Smooth muscle cell (in vitro differentiated cells): Measurements from ENCODE around the gene OLA1. TPM values are rescaled to one million over a fixed set of nuclear protein-coding genes. Genes with fewer than 3 reads are reported as not detected.

Experiments
- DNase-seq: peaks from one replicate; lab custom pipeline; 2025; ENCODE audit not compliant: unreplicated experiment; lab: John Stamatoyannopoulos, UW
- H2AFZ ChIP-seq: fragments of 200-600 bp; sonication (generic); 2 replicates; pipeline ENCODE4 v1.6.0; 2016; ENCODE audit warnings: antibody characterized with exemption, low read depth, mild to moderate bottlenecking
- H3F3A ChIP-seq: fragments of 200-600 bp; sonication (generic); 2 replicates; pipeline ENCODE4 v1.6.0; 2017; ENCODE audit warnings: antibody characterized with exemption, low read depth
- H3K27ac ChIP-seq: fragments of 200-600 bp; sonication (generic); 2 replicates; pipeline ENCODE4 v1.5.1; 2016; ENCODE audit warnings: low read depth, mild to moderate bottlenecking
- H3K27me3 ChIP-seq: fragments of 200-600 bp; sonication (generic); 2 replicates; pipeline ENCODE4 v1.6.1; 2016; ENCODE audit warnings: low read depth, mild to moderate bottlenecking
- H3K36me3 ChIP-seq: fragments of 200-600 bp; sonication (generic); 2 replicates; pipeline ENCODE4 v1.5.1; 2016; ENCODE audit warnings: low read depth
- H3K4me1 ChIP-seq: fragments of 200-600 bp; sonication (generic); 2 replicates; pipeline ENCODE4 v1.5.1; 2016; ENCODE audit warnings: low read depth
- H3K4me2 ChIP-seq: fragments of 200-600 bp; sonication (generic); 2 replicates; pipeline ENCODE4 v1.6.0; 2016; ENCODE audit warnings: mild to moderate bottlenecking
- H3K4me3 ChIP-seq: fragments of 200-600 bp; sonication (generic); 2 replicates; pipeline ENCODE4 v1.5.1; 2016; ENCODE audit warnings: mild to moderate bottlenecking
- H3K79me2 ChIP-seq: fragments of 200-600 bp; sonication (generic); 2 replicates; pipeline ENCODE4 v1.6.0; 2016; ENCODE audit warnings: low read depth, mild to moderate bottlenecking
- H3K9ac ChIP-seq: fragments of 200-600 bp; sonication (generic); 2 replicates; pipeline ENCODE4 v1.6.0; 2016; ENCODE audit warnings: low read depth
- H3K9me3 ChIP-seq: fragments of 200-600 bp; sonication (generic); replicated peaks from 2 replicates; pipeline ENCODE4 v1.5.1; 2016; ENCODE audit warnings: low read depth
- H4K20me1 ChIP-seq: fragments of 200-600 bp; sonication (generic); 2 replicates; pipeline ENCODE4 v1.6.0; 2016; ENCODE audit warnings: low read depth
- CTCF ChIP-seq: fragments of 200-600 bp; sonication (generic); IDR thresholded peaks from 2 replicates; pipeline ENCODE4 v1.5.1; 2017; ENCODE audit warnings: borderline replicate concordance, mild to moderate bottlenecking, antibody characterized with exemption; ENCODE audit not compliant: insufficient read depth, poor library complexity, severe bottlenecking
- WGBS: methylation state at CpG from one replicate; pipeline ENCODE4 v1.1.7; 2016; ENCODE audit warnings: low lambda C conversion rate; 5-methylcytosine and 5-hydroxymethylcytosine counted together
- polyA plus RNA-seq: library from polyadenylated mRNA; unstranded; fragments of >200 nt; fragmentation: Nextera tagmentation; extraction: Ambion mirVana; gene quantifications from 2 replicates; pipeline ENCODE4 v1.2.1, GENCODE V29; 2016
- total RNA-seq: library from RNA; depleted of rRNA; stranded (reverse); fragments of >200 nt; gene quantifications from 2 replicates; pipeline ENCODE4 v1.2.3, GENCODE V29; 2014

Gene OLA1
- total and polyA plus RNA-seq, 2 experiments from 2014 or later, result 59.6 to 76.0 TPM

- WGBS, result 85% methylated on average over 1 of the region's 1 CpG
- DNase-seq, result no peak
- Histone ChIP-seq H3K9me3 (no peaks in the 10 kb centered on the region), H3K79me2 (no peaks in the 10 kb centered on the region), H3K27ac (no peak overlapping the region), H3K4me1 (peaks cover 10% of the 10 kb centered on the region), H4K20me1 (no peaks in the 10 kb centered on the region), H3K4me2 (no peak overlapping the region), H2AFZ (no peak overlapping the region), H3K4me3 (no peak overlapping the region), H3F3A (no peaks in the 10 kb centered on the region), H3K27me3 (no peaks in the 10 kb centered on the region), H3K36me3 (no peaks in the 10 kb centered on the region), H3K9ac (no peak overlapping the region)
- TF ChIP-seq CTCF, result no peak
These were observed 139.8 kb downstream of the OLA1 start for GRCh38 chr2:174108579-174108978.

- no peak overlapping the region for H3K4me3 ChIP-seq
- H3K4me2 ChIP-seq, result no peak overlapping the region
- no peak overlapping the region for H3K27ac ChIP-seq
- no peaks in the 10 kb centered on the region for H3K27me3 ChIP-seq
- no peaks in the 10 kb centered on the region for H4K20me1 ChIP-seq
- no peaks in the 10 kb centered on the region for H3K36me3 ChIP-seq
- H3K79me2 ChIP-seq, result no peaks in the 10 kb centered on the region
- H2AFZ ChIP-seq, result no peak overlapping the region
- DNase-seq, result no peak
- H3K4me1 ChIP-seq, result peaks cover 10% of the 10 kb centered on the region
- no peaks in the 10 kb centered on the region for H3K9me3 ChIP-seq
- TF ChIP-seq CTCF, result no peak
- H3F3A ChIP-seq, result no peaks in the 10 kb centered on the region
- H3K9ac ChIP-seq, result no peak overlapping the region
These were observed 141.6 kb downstream of the OLA1 start for GRCh38 chr2:174106736-174107135.

- Histone ChIP-seq H3K27ac (no peak overlapping the region), H3K27me3 (no peaks in the 10 kb centered on the region), H3K9ac (no peak overlapping the region), H3F3A (no peaks in the 10 kb centered on the region), H3K9me3 (no peaks in the 10 kb centered on the region), H3K79me2 (no peaks in the 10 kb centered on the region), H3K36me3 (no peaks in the 10 kb centered on the region), H2AFZ (no peak overlapping the region), H4K20me1 (no peaks in the 10 kb centered on the region), H3K4me3 (no peak overlapping the region), H3K4me1 (no peaks in the 10 kb centered on the region), H3K4me2 (no peak overlapping the region)
- DNase-seq, result no peak
- no peak for TF ChIP-seq CTCF
- 96% methylated on average over 5 of the region's 5 CpGs for WGBS
These were observed 153.8 kb downstream of the OLA1 start for GRCh38 chr2:174094542-174094941.

GRCh38 chr2:174090476-174090875, 157.9 kb downstream of the OLA1 start:
- Histone ChIP-seq H3K27me3 (no peaks in the 10 kb centered on the region), H4K20me1 (no peaks in the 10 kb centered on the region), H3K4me3 (no peak overlapping the region), H3K4me2 (no peak overlapping the region), H3K9me3 (no peaks in the 10 kb centered on the region), H2AFZ (no peak overlapping the region), H3K27ac (no peak overlapping the region), H3K79me2 (no peaks in the 10 kb centered on the region), H3K4me1 (no peaks in the 10 kb centered on the region), H3K9ac (no peak overlapping the region), H3K36me3 (no peaks in the 10 kb centered on the region), H3F3A (no peaks in the 10 kb centered on the region)
- no peak for TF ChIP-seq CTCF
- 94% methylated on average over 4 of the region's 4 CpGs for WGBS
- DNase-seq, result no peak
